ES-I3 (cell line): Measurements from ENCODE around the gene HES7.
"Not testable (repeated sequence)": the region's sequence is repeated elsewhere in the genome, so short reads cannot be mapped to it uniquely, and the experiment has no call there.

ENCODE experiments used
- H3K36me3 ChIP-seq: 2 replicates; pipeline ENCODE4 v1.6.1; 2013; ENCODE audit warnings: mild to moderate bottlenecking, low read length, control low read depth, moderate library complexity; ENCODE audit not compliant: insufficient read depth
- H3K4me1 ChIP-seq: 2 replicates; pipeline ENCODE4 v1.6.1; 2013; ENCODE audit warnings: mild to moderate bottlenecking, control low read depth, low read length; ENCODE audit not compliant: insufficient read depth
- H3K9ac ChIP-seq: 2 replicates; pipeline ENCODE4 v1.6.1; 2013; ENCODE audit warnings: low read depth, mild to moderate bottlenecking, low read length, moderate library complexity
- H3K9me3 ChIP-seq: 2 replicates; pipeline ENCODE4 v1.6.1; 2013; ENCODE audit warnings: mild to moderate bottlenecking, low read length, moderate library complexity; ENCODE audit not compliant: control insufficient read depth, insufficient read depth

The HES7 gene

DNA sequence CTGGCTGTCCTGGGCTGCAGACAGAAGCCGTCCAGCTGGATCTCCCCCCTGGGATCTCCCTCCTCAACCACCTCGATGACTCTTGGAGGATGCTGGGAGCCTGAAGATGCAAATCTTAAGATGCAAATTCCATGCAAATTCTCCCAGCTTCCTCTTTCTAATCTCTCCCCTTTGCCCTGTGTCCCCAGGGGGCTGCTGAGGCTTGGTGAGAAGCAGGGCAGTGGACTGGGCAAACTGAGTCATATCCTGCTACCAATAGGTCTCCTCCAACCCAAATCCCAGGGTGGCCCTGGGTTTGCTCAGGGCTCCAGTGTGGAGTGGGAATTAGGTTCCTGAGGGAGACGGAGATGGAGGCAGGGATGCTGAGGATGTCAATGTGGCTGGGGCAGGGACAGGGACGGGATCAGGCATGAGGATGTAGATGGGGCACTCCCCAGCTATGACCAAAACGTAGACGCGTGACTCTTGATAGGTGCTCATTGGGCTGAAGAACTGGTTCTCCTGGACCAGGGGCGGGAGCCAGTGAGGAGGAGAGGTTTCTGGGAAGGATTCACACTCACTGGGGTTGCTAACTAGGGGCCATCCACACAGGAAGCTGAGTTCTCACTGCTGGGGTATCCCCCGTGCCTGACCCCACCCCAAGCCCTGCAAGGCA, 32.7 kb downstream of the HES7 start:
- H3K9me3 ChIP-seq: no peaks in the 10 kb centered on the region
- H3K4me1 ChIP-seq: no peaks in the 10 kb centered on the region
- no peak overlapping the region; the same call in 1 of the 2 replicates for H3K9ac ChIP-seq
- H3K36me3 ChIP-seq: no peaks in the 10 kb centered on the region

GRCh38 chr17:8089728-8090127, 34.2 kb downstream of the HES7 start:
- H3K4me1 ChIP-seq: no peaks in the 10 kb centered on the region
- H3K36me3 ChIP-seq: no peaks in the 10 kb centered on the region
- no peak overlapping the region for H3K9ac ChIP-seq
- H3K9me3 ChIP-seq: no peaks in the 10 kb centered on the region

- Histone ChIP-seq H3K36me3 (no peaks in the 10 kb centered on the region), H3K4me1 (no peaks in the 10 kb centered on the region), H3K9ac (no peak overlapping the region), H3K9me3 (no peaks in the 10 kb centered on the region)
These were observed 36.0 kb downstream of the HES7 start for GRCh38 chr17:8087952-8088230.

DNA sequence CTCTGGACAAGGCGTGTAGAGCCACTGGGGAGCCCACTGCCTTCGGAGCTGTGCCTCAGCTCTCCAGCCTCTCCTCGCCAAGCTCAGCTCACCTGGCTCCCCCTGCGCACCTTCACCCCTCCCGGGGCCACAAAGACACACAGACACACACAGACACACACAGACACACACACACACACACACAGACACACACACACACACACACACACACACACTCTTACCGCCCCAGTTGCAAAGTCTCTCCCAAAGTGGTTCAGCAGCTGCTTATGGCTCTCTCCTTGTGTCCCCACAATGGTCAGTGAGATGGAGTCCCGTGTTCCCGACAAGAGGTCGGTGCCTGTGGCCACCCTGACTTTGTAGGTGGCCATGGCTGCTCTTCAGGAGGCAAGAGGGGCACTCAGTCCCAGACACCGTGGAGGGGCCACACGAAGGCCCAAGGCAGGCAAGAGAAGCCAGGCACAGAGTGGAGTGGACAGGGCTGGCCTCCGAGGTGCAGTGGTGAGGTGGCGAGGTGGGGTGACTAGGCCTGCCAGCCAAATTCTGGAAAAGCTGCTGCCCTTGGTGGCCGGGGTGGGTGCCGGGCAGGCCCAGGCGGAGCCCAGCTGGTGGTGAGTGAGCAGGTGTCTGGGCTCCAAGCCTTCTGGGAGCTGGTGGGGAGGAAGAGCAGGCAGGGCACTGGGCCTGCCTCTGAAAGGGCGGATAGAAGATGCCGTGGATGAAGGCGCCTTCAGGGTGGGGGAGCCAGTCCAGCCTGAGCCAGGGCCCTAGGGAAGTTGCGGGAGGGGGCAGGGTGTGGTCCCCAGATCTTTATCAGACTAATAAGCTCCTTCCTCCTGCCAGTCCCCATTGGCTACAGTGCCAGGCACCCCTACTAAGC, 36.6 kb downstream of the HES7 start, which contains the start of gene ALOX12B:
Gene ALOX12B, minus strand, starts transcription at position 642 of the 877 bp plus-strand sequence. Its CDS starts 274 bp downstream, at position 368.
- Histone ChIP-seq H3K4me1 (no peaks in the 10 kb centered on the region), H3K9ac (no peak within 1 kb of the TSS), H3K9me3 (no peaks in the 10 kb centered on the region), H3K36me3 (no peaks in the 10 kb centered on the region)

DNA sequence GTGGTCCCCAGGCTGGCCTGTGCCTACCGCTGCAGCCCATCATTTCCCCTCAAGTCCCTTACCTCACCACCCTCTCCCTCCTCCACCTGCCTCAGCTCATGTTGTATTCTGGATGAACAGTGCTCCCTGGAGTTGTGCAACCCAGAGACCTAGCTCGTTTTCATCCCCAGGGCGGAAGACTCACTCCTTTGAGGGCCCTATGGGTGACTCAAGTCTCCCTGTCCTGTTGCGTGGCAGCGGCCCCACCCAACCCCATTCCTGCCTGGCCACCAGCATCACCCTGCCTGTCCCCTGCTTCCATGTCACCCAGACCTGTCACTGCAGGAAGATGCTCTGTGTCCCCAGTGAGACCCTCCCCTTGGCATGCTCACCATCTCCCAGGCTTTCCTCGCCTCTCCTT, 39.7 kb downstream of the HES7 start:
- no peaks in the 10 kb centered on the region for H3K9me3 ChIP-seq
- H3K9ac ChIP-seq: no peak overlapping the region
- H3K4me1 ChIP-seq: no peaks in the 10 kb centered on the region
- H3K36me3 ChIP-seq: no peaks in the 10 kb centered on the region

DNA sequence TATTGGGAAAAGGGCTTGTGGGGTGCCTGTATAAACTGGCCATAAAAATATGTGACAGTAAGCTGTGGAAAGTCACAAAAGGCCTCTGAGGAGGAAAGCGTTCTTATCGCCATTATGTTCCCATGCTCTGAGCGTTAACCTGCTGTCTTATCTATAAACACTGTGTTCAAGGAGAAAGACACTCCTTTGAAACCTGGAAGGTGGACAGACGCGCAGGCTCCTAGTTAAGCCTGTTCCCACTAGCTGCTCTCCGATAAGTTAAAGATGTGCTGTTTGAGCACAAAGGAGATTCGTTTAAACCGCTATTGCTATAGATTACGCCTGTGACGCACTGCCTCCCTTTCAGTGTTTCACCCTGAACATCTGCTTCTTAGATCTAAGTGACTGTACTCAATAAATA, 41.6 kb downstream of the HES7 start:
- Histone ChIP-seq H3K36me3 (no peaks in the 10 kb centered on the region), H3K9me3 (no peaks in the 10 kb centered on the region), H3K4me1 (no peaks in the 10 kb centered on the region), H3K9ac (no peak overlapping the region)

DNA sequence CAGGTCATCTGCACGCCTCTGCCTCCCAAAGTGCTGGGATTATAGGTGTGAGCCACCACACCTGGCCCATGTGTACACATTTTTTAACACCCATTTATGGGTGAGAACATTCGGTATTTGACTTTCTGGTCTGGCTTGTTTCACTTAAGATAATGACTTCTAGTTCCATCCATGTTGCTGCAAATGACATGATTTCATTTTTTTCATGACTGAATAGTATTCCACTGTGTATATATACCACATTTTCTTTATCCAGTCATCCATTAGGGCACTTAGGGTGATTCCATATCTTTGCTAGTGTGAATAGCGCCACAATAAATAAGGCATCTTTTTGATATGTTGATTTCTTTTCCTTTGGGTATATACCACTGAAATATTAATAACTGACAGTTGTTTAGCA, 42.0 kb downstream of the HES7 start:
- H3K4me1 ChIP-seq: no peaks in the 10 kb centered on the region
- no peak overlapping the region for H3K9ac ChIP-seq
- no peaks in the 10 kb centered on the region for H3K36me3 ChIP-seq
- H3K9me3 ChIP-seq: no peaks in the 10 kb centered on the region

DNA sequence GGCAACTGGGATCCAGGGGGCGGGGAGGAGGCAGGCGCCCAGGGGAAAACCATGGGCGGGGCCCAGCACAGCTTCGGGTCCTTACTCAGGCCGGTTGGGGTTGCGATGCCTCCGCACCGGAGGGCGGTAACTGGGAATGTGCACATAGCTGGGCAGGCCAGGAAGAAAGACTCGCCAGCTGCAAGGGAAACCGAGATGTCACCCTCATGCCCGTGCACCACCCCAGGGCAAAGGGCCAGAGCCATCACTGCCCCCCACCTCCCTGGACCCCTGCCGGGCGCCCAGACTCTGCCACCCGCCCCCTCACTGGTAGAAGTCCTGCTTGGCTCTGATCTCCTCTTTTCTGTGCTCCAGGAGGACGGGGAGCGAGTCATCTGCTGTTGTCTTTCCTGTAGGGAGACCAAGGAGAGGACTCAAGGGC, 43.1 kb downstream of the HES7 start:
- Histone ChIP-seq H3K4me1 (no peaks in the 10 kb centered on the region), H3K9ac (peak overlapping the region; percentile 56; the same call in 1 of the 2 replicates), H3K36me3 (no peaks in the 10 kb centered on the region), H3K9me3 (no peaks in the 10 kb centered on the region)

DNA sequence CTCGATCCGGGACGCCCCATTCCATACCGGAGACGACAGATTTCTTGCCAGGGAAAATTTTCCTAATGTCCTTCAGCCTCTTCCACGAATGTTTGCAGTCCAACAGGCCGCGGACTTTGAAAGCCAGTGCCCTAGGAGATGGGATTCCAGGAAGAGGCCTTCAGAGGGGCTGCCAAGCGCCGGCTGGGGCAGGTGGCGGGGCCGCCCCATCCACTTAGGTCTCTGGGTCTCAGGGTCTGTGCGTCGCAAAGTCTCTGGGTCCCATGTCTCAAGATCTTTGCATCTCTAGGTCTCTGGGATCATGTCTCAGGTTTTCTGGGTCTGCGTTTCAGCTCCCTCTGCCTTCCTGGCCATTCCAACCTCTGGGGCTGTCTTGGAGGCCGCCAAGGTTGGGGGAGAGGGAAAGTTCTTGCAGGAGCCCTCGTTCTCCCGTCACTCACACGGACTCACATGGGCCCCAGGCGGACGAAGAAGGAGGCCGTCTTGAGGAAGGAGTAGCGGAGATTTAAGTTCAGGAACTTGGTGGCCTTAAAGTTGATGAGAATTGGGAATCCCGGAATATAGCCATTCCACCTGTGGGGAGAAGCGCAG, 43.6 kb downstream of the HES7 start:
- H3K4me1 ChIP-seq: no peaks in the 10 kb centered on the region
- no peaks in the 10 kb centered on the region for H3K9me3 ChIP-seq
- peak overlapping the region; percentile 56; the same call in 1 of the 2 replicates for H3K9ac ChIP-seq
- H3K36me3 ChIP-seq: no peaks in the 10 kb centered on the region

DNA sequence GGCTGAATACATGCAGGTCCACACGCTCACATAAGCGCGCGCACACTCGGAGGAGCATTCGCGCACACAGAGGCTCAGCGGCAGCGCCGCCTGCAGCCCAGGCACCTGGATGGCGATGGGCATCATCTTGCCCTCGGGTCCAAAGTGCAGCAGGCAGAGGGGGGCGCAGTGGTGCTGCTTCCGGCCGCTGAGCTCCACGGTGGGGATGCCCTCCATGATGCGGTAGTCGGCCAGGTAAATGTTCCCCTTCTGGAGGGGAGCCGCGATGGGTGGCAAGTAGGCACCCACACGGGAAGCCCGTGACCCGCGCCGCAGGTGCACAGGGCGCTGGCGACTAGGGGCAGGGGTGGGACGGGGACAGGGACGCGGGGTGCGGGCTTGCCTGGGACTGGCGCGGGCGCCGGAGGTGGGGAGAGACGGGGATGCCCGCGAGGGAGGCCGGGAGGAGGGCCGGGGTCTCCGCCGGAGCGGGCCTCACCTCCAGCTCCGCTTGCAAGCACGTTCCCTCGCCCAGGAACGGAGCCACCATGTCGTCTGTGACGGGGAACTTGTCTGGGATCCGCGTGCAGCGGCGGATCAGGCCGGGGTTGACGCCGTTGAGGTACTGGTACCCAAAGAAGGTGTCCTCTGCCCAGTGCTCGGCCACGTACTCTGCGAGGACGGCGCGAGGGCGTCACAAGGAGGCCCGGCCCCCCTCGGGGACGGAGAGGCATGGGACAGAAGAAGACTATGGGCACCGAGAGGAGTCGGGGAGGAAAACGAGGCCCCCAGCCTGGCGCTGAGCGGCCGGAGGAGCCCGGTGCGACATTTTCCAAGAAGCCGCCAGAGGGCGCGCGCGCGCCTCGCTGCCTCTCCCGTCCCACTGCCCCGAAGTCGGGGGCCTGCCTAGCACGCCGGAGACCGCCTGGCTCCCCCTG, 44.4 kb downstream of the HES7 start:
- H3K9me3 ChIP-seq: no peaks in the 10 kb centered on the region
- no peaks in the 10 kb centered on the region for H3K36me3 ChIP-seq
- peak overlapping the region; percentile 56; the same call in 1 of the 2 replicates for H3K9ac ChIP-seq
- H3K4me1 ChIP-seq: no peaks in the 10 kb centered on the region

DNA sequence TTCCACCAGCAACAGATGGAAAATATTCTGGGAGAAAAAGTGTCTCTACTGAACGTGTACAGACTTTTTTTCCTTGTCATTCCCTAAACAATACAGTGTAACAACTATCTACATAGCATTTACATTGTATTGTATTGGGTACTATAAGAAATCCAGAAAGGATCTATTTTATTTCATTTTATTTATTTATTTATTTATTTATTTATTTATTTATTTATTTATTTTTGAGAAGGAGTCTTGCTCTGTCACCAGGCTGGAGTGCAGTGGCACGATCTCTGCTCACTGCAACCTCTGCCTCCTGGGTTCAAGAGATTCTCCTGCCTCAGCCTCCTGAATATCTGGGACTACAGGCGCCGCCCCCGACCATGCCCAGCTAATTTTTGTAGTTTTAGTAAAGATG, 46.0 kb downstream of the HES7 start:
- not testable (repeated sequence) for H3K9me3 ChIP-seq, H3K36me3 ChIP-seq, H3K9ac ChIP-seq, H3K4me1 ChIP-seq

GRCh38 chr17:8076502-8077266, 47.2 kb downstream of the HES7 start:
- Histone ChIP-seq H3K9me3 (no peaks in the 10 kb centered on the region), H3K4me1 (no peaks in the 10 kb centered on the region; the same call in 1 of the 2 replicates), H3K9ac (no peak overlapping the region), H3K36me3 (no peaks in the 10 kb centered on the region)

GRCh38 chr17:8075574-8076342, 48.1 kb downstream of the HES7 start:
- H3K9ac ChIP-seq: no peak overlapping the region
- no peaks in the 10 kb centered on the region for H3K9me3 ChIP-seq
- no peaks in the 10 kb centered on the region; the same call in 1 of the 2 replicates for H3K4me1 ChIP-seq
- no peaks in the 10 kb centered on the region for H3K36me3 ChIP-seq
